Posterior cingulate gyrus (tissue), 11 donors: ENCODE results near the gene NOTCH1.

Source experiments
- DNase-seq, 10 donors: peaks; one replicate each; pipeline versions ENCODE4 v3.0.0 to v3.0.0-alpha.2; 2020 to 2021; ENCODE audit warnings: mixed read lengths in 3 of 10
- intact Hi-C: fragments of 100-400 bp; cut with DNase I; formaldehyde crosslinking; loops from one replicate; pipeline ENCODE4 v1.15.1; 2023

NOTCH1 gene

DNA sequence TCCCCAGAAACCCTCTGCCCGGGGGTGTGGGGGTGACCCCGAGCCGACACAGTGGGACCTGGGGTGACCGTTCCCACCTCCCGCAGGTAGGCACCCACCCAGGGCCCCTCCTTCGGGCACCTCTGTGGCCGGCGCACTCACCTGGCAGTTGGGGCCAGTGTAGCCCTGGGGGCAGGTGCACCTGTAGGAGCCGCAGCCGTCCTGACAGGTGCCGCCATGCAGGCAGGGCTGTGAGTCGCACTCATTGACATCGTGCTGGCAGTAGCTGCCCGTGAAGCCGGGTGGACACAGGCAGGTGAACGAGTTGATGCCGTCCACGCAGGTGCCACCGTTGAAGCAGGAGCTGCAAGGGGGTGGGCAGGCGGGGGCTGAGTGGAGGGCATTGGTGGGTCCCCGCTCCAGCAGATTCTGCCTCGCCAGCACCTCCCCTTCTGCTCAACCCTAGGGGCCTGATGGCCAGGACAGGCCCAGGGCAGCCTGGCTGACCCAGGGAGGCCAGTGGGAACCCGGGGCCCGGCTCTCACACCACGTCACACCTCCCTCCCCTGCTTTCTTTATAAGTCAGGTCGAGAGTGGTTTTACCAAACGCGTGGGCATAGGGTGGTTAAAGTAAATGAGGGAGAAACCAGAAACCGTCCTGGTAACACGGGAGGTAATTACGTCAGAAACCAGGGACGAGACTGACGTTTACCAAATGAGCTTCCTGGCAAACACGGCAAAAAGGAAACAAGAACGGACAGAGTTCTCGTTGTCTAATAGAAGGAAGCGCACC is 36.9 kb downstream of the NOTCH1 start:
- intact Hi-C loops = no loop called here
- DNase-seq = no peak

DNA sequence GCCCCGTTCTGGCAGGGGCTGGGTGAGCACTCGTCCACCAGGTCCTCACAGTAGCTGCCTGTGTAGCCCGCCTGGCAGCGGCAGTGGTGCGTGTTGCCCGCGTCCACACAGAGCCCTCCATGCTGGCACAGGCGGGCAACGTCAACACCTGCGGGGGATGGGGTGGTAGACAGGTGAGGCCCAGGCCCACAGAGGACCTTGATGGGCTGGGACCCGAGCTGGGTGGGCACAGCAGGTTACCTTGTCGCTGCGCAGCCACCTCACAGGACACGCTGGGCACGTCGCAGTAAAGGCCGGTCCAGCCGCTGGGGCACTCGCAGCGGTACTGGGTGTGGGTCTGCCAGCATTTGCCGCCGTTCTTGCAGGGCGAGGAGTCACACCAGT is 37.9 kb downstream of the NOTCH1 start:
- DNase-seq = no peak
- intact Hi-C loops = no loop called here

DNA sequence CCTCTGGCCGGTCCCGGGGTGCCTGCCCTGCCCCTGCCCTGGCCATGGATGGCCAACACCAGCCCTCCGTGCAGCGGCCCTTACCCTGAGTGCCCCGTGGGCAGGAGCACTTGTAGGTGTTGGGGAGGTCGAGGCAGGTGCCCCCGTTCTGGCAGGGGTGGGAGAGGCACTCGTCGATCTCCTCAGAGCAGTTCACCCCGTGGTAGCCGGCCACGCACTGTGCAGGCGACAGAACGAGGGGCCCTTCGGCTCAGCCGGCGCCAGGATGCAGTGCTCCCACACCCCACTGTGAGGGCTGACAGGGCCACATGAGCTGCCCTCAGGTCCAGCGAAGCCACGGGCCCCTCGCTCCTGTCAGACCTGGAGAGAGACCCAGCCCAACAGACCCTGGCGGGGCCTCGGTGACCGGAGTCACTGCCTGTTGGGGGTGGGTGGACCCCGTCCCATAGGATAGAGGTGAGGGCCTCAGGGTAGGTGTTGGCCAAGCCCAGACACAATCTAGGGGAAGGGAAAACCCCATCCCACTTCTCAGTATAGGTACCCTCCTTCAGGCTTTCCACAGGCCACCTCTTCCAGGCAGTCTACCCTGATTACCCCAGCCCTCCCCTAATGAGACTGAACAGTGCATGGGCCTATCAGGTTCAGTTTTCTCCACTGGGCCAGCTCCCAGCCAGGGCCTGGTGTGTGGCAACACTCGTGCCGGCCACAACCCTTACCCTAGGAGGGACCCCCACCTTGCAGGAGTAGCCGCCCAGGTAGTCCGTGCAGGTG is 38.4 kb downstream of the NOTCH1 start:
- intact Hi-C loops = no loop called here
- DNase-seq = no peak

DNA sequence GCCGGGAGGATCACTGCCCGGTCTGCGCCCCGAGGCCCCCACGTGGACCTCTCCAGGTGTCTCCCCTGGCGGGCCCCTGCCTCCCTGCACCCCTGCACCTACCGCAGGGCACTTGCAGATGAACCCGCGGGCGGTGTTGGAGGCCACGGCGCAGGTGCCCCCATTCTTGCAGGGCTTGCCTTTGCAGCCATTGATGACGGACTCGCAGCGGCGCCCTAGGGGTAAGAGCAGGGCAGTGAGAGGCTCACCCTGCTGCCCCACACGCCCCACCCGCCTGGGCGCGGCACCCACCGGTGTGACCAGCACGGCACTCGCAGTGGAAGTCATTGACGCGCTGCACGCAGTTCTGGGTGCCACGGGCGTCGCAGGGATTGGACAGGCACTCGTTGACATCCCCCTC is 39.4 kb downstream of the NOTCH1 start:
- no peak for DNase-seq
- intact Hi-C loops = no loop called here

DNA sequence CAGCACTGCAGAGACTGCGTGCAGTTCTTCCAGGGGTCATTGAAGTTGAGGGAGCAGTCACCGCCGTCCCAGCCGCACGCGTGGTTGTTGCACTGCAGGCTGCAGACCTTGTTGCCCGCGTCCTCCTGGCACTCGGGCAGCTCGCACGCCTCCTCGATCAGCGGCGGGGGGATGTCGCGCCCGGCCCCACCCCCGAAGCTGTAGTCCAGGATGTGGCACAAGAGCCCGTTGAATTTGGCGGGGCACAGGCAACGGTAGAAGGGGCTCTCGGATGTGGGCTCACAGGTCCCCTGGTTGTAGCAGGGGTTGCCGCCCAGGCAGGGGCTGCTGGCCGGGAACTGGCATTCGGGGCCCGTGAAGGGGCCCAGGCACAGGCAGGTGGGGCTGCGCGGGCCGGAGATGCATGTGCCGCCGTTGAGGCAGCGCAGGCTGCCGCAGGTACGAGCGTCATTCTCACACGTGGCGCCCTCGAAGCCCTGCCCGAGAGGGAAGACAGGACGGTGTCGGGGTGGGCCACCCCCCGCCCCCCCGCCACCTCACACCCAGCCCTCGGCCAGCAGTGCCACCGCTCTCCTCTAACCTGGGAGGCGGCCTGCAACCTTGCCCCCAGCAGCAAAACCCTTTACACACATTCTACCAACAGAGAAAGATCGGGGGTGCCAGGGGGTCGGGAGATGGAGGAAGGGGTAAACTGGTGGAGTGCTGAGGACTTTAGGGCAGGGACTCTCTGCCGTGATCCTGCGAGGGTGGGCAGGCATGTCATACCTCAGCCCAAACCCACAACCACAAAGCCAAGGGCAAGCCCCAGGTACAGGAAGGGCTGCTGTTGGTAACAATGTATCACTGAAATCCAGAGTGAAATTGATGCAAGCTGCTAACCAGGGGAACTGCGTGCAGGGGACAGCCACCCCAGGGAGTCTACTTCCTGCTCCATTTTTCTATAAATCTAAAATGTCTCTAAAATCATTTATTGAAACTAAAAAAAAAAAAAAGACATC is 40.1 kb downstream of the NOTCH1 start:
- DNase-seq = no peak
- intact Hi-C loops = no loop called here

DNA sequence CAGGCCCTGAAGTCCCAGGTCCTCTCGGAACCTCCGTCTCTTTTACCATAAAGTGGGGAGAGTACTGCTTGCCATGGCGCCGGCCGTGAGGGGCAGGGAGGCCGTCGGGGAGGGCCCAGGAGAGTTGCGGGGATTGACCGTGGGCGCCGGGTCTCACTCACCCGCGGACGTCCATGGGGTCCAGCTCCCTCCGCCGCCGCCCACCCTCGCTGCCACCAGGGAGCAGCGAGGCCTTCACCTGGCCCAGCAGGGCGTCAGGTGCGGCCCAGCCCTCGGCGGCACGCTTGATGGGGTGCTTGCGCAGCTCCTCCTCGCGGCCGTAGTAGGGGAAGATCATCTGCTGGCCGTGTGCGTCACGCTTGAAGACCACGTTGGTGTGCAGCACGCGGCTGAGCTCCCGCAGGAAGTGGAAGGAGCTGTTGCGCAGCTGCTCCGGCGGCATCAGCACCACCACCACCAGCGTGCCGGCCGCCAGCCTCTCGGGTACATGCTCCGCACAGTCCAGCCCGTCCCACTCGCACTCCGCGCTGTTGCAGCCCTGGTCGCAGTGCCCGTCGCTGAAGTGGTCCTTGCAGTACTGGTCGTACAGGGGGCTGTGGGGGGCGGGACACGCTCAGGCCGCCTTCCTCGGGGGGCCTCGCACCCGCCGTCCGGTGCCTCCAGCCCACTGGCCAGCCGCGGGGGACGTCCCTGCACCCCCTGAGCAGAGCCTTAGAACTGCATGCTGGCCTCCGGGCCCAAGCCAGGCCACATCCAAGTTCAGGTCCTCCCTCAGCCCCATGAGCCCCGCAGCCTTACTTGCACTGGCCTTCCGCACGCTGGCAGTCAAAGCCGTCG is 41.1 kb downstream of the NOTCH1 start:
- no peak for DNase-seq
- intact Hi-C loops = no loop called here

DNA sequence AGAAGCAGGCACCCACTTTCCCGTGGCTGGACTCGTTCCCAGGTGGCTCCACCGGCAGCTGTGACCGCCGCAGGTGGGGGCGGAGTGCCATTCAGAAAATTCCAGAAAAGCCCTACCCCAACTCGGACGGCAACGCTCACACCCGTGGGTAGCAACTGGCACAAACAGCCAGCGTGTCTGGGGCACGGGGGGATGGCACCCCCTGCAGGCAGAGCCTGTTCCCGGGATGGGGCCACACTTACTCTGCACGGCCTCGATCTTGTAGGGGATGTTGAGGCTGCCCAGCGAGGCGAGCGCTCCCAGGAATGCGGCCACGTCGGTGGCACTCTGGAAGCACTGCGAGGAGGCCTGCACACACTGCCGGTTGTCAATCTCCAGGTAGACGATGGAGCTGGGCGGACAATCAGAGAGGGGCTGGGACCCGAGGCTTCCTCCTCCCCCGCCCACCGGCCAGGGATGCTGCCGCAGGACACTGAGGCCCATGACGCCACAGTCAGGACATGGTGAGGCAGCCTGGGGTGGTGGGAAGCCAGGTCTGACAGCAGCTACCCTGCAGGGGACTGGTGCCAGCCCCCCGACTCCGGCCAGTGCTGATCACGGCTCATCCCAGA is 42.8 kb downstream of the NOTCH1 start:
- intact Hi-C loops = no loop called here
- DNase-seq = peak in 1 of 10 donors; percentile 67

DNA sequence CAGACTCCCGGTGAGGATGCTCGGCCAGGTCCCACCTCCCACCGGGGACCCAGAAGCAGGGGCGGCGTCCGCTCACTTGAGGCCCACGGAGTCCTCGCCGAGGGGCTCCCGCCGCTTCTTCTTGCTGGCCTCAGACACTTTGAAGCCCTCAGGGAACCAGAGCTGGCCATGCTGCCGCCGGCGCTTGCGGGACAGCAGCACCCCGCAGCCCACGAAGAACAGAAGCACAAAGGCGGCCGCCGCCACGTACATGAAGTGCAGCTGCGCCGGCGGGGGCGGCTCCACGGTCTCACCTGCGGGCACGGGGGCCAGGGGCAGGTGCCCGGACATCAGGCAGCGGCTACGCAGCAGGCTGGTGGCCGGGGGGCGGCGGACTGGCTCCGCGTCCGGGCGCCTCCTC is 43.7 kb downstream of the NOTCH1 start:
- intact Hi-C loops = no loop called here

DNA sequence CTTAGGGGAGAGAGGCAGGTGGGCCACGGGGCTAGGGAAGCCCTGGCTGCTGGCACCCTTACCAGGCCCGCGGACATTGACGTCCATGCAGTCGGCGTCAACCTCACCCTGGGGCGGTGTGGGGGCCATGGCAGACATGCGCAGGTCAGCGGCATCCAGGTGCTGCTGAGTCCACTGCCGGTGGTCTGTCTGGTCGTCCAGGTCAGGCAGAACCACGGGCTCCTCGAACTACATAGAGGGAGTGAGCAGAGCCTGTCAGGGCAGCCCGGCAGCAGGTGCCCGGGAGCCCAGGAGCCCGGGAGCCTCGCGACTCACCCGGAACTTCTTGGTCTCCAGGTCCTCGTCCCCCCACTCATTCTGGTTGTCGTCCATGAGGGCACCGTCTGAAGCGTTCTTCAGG is 44.2 kb downstream of the NOTCH1 start:
- intact Hi-C loops = no loop called here
- DNase-seq = no peak

More for the DNA sequence above, 43.7 kb downstream of the NOTCH1 start:
- no peak for DNase-seq

DNA sequence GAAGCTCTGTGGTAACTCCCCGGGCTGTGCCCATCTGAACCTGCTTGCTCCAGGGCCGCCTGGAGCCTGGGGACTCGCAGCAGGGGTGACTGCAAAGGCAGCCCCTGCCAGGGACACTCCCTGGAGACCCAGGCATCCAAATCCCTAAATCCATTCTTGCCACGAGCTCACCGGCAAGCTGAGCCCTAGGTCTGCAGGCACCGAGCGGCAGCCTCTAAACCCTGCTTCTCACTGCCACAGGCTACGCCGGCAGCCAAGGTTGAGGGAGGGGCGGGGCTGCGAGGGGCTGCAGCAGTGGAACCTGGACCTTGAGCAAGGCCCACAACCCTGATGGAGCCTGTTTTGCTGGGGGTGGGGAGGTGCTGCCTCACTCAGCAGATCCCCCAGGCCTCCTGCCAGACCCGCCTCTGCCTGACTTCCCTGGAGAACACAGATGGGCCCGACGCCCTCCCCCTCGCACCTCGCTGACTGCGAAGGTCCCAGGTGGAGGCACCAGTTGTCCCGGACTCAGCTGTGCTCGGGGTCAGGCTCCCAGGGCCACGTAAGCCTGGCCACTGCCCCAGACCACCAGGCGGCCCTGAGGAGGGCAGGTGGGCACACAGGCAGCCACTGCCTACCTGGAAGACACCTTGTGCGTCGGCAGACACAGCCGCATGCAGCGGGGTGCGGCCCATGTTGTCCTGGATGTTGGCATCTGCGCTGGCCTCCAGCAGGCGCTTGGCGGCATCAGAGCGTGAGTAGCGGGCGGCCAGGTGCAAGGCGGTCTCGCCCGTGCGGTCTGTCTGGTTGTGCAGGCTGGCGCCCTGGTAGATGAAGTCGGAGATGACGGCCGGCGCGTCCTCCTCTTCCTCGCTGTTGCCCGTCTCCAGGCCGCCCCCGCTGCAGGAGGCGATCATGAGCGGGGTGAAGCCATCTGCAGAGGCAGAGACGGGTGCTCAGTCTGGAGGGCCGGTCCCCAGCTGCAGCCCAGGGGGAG is 45.6 kb downstream of the NOTCH1 start:
- DNase-seq = peak in 1 of 10 donors; percentile 76
- intact Hi-C loops = no loop called here

DNA sequence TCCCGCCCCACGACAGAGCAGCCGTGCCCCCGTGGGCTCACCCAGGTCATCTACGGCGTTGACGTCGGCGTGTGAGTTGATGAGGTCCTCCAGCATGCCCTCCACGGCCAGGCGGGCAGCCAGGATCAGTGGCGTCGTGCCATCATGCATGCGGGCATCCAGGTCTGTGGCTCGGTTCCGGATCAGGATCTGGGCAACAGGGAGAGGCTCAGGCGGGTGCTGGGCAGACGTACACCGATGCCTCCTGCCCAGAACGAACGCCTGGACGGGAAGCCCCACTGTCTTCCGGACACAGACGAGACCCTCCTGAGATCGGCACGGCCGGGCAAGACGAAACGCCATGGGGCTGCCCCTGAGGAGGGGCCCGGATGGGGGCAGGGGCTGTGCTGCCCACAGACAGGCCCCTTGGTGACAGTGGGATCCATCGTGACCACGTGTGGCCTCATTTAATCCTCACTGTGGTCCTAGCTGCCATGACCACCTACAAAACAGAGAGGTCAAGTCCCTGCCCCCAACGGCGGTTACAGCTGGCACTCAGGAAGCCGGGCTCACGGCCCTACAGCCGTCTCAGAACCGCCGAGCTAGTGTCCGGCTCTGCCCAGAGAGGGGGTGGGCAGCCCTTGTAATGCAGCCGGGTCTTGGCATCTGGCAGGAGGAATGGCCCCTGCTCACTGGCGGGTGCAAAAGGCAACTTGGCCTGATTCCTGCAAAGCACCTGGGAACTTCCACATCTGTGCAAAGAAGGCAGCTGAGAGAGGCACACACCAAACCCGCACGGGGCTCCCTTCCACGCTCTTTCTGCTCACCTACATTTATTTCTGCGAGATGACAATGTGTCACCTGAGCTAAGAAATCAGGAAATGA is 46.5 kb downstream of the NOTCH1 start:
- intact Hi-C loops = no loop called here
- peak in 1 of 10 donors; percentile 64 for DNase-seq

DNA sequence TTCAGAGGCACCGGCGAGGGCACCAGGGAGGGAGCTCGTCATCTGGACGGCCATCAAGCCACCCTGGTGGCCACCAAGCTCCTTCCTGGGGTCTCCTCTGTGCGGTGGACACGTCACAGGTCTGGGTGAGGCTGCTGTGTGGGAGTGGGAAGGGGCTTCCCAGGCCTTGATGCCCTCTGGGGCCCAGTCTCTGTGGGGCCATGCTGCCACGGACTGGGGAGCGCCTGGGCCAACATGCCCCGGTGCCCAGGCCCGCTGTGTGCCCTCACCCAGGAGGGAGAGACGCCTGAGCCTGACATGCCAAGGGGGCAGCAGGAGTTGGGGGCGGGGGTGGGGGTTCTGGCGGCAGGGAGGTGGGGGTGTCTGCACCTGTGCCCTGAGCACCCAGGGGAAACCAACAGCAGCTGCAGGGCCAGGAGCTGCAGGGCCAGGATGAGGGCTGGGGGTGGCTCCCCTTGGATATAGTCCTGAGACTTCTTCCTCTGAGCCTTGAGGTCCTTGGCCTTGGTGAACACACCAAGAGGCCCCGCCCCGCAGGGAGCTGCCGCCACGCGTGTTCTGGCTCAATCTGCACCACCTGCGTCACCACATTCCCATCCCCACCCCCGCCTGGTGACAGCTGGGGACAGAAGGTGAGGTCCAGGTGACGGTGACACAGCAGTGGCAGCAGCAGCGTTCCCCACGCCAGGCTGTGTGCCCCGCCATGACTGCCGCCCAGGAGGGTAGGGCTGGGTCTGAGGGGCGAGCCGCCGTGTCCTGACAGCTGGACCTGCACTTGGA is 47.7 kb downstream of the NOTCH1 start:
- intact Hi-C loops = no loop called here

DNA sequence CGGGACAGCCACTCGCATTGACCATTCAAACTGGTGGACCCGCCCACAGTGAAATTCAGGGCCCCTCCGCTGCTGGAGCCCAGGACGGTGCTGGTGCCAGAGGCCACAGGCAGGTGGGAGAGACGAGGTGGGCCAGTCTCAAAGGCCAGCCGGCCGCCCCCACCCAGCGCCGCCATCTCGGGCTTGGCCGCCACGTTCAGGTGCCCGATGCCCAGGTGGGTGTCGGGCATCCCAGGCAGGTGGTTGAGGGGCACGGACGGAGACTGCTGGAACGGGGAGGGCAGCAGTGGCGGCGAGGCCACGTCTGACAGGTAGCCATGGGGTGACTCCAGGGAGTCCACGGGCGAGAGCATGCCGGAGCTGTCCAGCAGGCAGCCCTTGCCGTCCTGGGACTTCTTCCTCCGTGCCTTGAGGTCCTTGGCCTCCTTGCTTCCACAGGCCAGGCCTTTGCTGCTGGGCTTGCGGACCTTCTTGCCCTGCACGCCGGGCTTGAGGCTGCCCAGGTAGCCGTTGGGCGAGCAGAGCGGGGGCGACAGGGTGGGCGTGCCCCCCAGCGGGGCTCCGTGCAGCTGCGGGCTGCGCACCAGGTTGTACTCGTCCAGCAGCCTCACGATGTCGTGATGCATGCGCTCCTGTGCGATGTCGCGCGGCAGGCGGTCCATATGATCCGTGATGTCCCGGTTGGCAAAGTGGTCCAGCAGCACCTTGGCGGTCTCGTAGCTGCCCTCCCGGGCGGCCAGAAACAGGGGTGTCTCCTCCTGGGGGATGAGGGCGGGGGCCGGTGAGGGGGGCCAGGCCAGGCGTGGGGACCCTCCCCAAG is 48.8 kb downstream of the NOTCH1 start:
- no peak for DNase-seq
- intact Hi-C loops = no loop called here

More for the DNA sequence above, 47.7 kb downstream of the NOTCH1 start:
- DNase-seq = no peak

DNA sequence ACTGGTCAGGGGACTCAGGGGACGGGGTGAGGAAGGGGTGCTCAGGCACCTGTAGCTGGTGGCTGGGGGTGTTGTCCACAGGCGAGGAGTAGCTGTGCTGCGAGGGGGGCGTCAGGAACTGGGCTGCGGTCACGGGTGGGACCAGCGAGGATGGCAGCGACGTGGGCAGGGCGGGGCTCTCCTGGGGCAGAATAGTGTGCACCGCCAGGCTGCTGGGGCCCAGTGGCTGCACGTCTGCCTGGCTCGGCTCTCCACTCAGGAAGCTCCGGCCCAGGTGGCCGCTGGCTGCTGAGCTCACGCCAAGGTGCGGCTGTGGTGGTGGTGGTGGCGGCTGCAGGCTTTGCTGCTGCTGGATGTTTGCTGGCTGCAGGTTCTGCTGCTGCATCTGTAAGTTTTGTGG is 49.7 kb downstream of the NOTCH1 start:
- intact Hi-C loops = no loop called here
- DNase-seq = no peak

DNA sequence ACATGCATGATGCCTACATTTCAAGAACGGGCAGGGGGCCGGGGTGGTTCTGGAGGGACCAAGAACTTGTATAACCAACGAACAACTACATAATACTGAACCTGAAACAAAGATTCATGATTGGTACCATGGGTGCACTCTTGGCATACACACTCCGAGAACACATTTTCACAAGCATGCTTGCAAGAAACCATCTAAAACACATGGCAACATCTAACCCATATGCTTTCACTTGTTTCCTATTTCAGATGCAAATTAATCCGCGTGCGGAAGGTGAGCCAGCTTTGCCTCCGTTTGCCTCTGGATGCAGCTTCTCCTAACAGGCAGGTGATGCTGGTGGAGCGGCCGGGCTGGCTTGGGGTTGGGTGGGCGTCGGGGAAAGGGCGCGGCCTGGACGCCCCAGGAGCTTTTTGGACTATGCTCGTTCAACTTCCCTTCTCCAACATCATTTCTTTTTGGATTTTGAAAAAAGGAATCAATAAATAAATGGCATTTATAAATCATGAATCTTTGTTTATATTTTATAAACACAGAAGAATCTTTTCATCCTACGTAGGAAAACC is 50.5 kb downstream of the NOTCH1 start:
- DNase-seq = no peak
- intact Hi-C loops = no loop called here
